Endothelial cell of umbilical vein (primary cell): Measurements from ENCODE around the gene PSMB7. TPM values are rescaled to one million over a fixed set of nuclear protein-coding genes. Genes with fewer than 3 reads are reported as not detected.

ENCODE experiments used
- BruUV-seq: library from RNA; stranded (reverse); fragments of 400-500 nt; replicated peaks from 2 replicates; lab custom pipeline; 2021; lab: Mats Ljungman, UMichigan
- CTCF ChIA-PET: fragments of 300-600, 350-600 bp; sonication (Branson Sonifier 250); formaldehyde crosslinking; loops from one replicate; lab custom pipeline; 2021; ENCODE audit warnings: antibody characterized with exemption, inconsistent platforms; lab: Charles Lee
- POLR2A ChIA-PET: fragments of 300-600, 350-600 bp; sonication (Branson Sonifier 250); formaldehyde crosslinking; loops from one replicate; lab custom pipeline; 2021; ENCODE audit warnings: antibody characterized with exemption, inconsistent platforms; lab: Charles Lee
- DNase-seq: peaks from one replicate; pipeline ENCODE4 v3.0.0-alpha.2; 2011; ENCODE audit warnings: low read depth, low spot score
- FAIRE-seq: peaks from 2 replicates; lab custom pipeline; 2011; peaks lifted over from hg19 to GRCh38; lab: Jason Lieb, UNC
- H2AFZ ChIP-seq: 2 replicates; pipeline ENCODE4 v1.6.0; 2012; ENCODE audit warnings: low read depth, low read length, control low read depth, inconsistent platforms
- H3K27ac ChIP-seq: 2 replicates; pipeline ENCODE4 v1.5.1; 2011; ENCODE audit warnings: low read depth, mild to moderate bottlenecking, control low read depth, low read length, moderate library complexity; ENCODE audit not compliant: insufficient read depth
- H3K27me3 ChIP-seq, 2 experiments: 2 replicates each; pipeline versions ENCODE4 v1.6.0 to v1.6.1; 2011; ENCODE audit warnings: low read length in 2 of 2, mixed read lengths in 1 of 2; ENCODE audit not compliant: control insufficient read depth in 2 of 2, insufficient read depth in 2 of 2
- H3K36me3 ChIP-seq, 2 experiments: 2 replicates in 1 of 2; 3 replicates in 1 of 2; pipeline ENCODE4 v1.5.1; 2011; ENCODE audit warnings: low read length in 2 of 2, mild to moderate bottlenecking in 1 of 2, moderate library complexity in 1 of 2; ENCODE audit not compliant: control insufficient read depth in 2 of 2, insufficient read depth in 2 of 2; ENCODE audit errors: extremely low read depth in 1 of 2
- H3K4me1 ChIP-seq: 3 replicates; pipeline ENCODE4 v1.5.1; 2011; ENCODE audit warnings: mild to moderate bottlenecking, low read length; ENCODE audit not compliant: control insufficient read depth, insufficient read depth; ENCODE audit errors: extremely low read depth
- H3K4me2 ChIP-seq: 2 replicates; pipeline ENCODE4 v1.6.1; 2011; ENCODE audit warnings: low read length, control low read depth, mixed read lengths; ENCODE audit not compliant: insufficient read depth
- H3K4me3 ChIP-seq, 3 experiments: fragments of 200-600 bp in 1 of 3; sonication (generic), shearing (Covaris generic) in 1 of 3; replicated peaks in 1 of 3; 2 replicates each; pipeline ENCODE4 v1.5.1; 2011 to 2016; ENCODE audit warnings: control low read depth in 3 of 3, low read length in 3 of 3, mild to moderate bottlenecking in 2 of 3, inconsistent platforms in 1 of 3, low read depth in 1 of 3, moderate library complexity in 1 of 3; ENCODE audit not compliant: insufficient read depth in 1 of 3
- H3K79me2 ChIP-seq: 2 replicates; pipeline ENCODE4 v1.6.0; 2012; ENCODE audit warnings: low read length, inconsistent platforms; ENCODE audit not compliant: control insufficient read depth, insufficient read depth
- H3K9ac ChIP-seq: replicated peaks from 2 replicates; pipeline ENCODE3; 2011; ENCODE audit warnings: low read length, control low read depth; ENCODE audit not compliant: insufficient read depth; ENCODE audit errors: extremely low read depth
- H3K9me1 ChIP-seq: replicated peaks from 3 replicates; pipeline ENCODE4 v1.6.0; 2011; ENCODE audit warnings: mild to moderate bottlenecking, low read length; ENCODE audit not compliant: control insufficient read depth, insufficient read depth; ENCODE audit errors: extremely low read depth
- H3K9me3 ChIP-seq: replicated peaks from 2 replicates; pipeline ENCODE4 v1.5.1; 2012; ENCODE audit warnings: low read length, inconsistent platforms; ENCODE audit not compliant: control insufficient read depth, insufficient read depth
- H4K20me1 ChIP-seq: replicated peaks from 2 replicates; pipeline ENCODE3; 2011; ENCODE audit warnings: mild to moderate bottlenecking, low read length; ENCODE audit not compliant: control insufficient read depth, insufficient read depth; ENCODE audit errors: extremely low read depth
- CTCF ChIP-seq, 2 donors: IDR thresholded peaks; 1 replicate in 1 of 2; 2 replicates in 1 of 2; pipeline ENCODE4 v1.5.1; 2011; ENCODE audit warnings: low read length in 2 of 2, mild to moderate bottlenecking in 2 of 2, moderate library complexity in 2 of 2, control low read depth in 1 of 2, inconsistent platforms in 1 of 2, low read depth in 1 of 2; ENCODE audit not compliant: insufficient read depth in 1 of 2; ENCODE audit errors: extremely low read depth in 1 of 2
- EZH2 ChIP-seq: IDR thresholded peaks from 2 replicates; pipeline ENCODE4 v1.6.1; 2012; ENCODE audit warnings: borderline replicate concordance, low read depth, mild to moderate bottlenecking, moderate library complexity, low read length, inconsistent platforms; ENCODE audit not compliant: severe bottlenecking
- FOS ChIP-seq: IDR thresholded peaks from 2 replicates; pipeline ENCODE4 v1.6.1; 2011; ENCODE audit warnings: mild to moderate bottlenecking, low read length, moderate library complexity, borderline replicate concordance; ENCODE audit not compliant: insufficient read depth
- GATA2 ChIP-seq: IDR thresholded peaks from 2 replicates; pipeline ENCODE4 v1.7.0; 2011; ENCODE audit warnings: low read depth, mild to moderate bottlenecking, moderate library complexity, mixed read lengths, low read length; ENCODE audit not compliant: insufficient read length, insufficient read depth
- JUN ChIP-seq: IDR thresholded peaks from 2 replicates; pipeline ENCODE4 v1.6.1; 2011; ENCODE audit warnings: borderline replicate concordance, low read depth; ENCODE audit not compliant: insufficient read length, insufficient read depth
- MYC ChIP-seq: IDR thresholded peaks from one replicate; pipeline ENCODE4 v1.6.1; 2011; ENCODE audit warnings: mild to moderate bottlenecking, low read depth, low read length
- POLR2A ChIP-seq: IDR thresholded peaks from 2 replicates; pipeline ENCODE4 v1.6.1; 2012; ENCODE audit warnings: low read depth, mild to moderate bottlenecking, control low read depth, low read length
- POLR2AphosphoS5 ChIP-seq: IDR thresholded peaks from 2 replicates; pipeline ENCODE4 v1.6.1; 2012; ENCODE audit warnings: low read depth, mild to moderate bottlenecking, control low read depth, low read length, moderate library complexity; ENCODE audit not compliant: insufficient read depth
- dilution Hi-C: fragments of 300-500 bp; cut with MboI; formaldehyde crosslinking; loops from one replicate; pipeline ENCODE4 v1.15.0; 2019; ENCODE audit warnings: low sequenced_read_pairs; ENCODE audit not compliant: extremely low pct_ligation_motif_present
- intact Hi-C: fragments of 100-400 bp; cut with micrococcal nuclease; formaldehyde crosslinking; loops from one replicate; pipeline ENCODE4 v1.10.0; 2022
- polyA plus RNA-seq, 4 experiments: library from polyadenylated mRNA; depleted of rRNA in 3 of 4; stranded (reverse) in 3 of 4; unstranded in 1 of 4; fragments of >200 nt; gene quantifications; 2 replicates each; pipeline versions ENCODE4 v1.2.1 to v1.2.3, GENCODE V29; 2011 to 2012; ENCODE audit warnings: missing spikeins in 1 of 4
- total RNA-seq: library from RNA; stranded (reverse); gene quantifications from 2 replicates; pipeline ENCODE4 v1.2.3, GENCODE V29; 2021
- TF ChIP-seq, protein P1 (sequence below): IDR thresholded peaks from 2 replicates; pipeline ENCODE4 v1.6.1; 2011; ENCODE audit not compliant: insufficient read depth, insufficient read length

The PSMB7 gene
- total and polyA plus RNA-seq, 2 donors (not counting 3 experiments of a cell fraction or from before 2014, with no cell fraction given): 227 to 366 TPM

DNA sequence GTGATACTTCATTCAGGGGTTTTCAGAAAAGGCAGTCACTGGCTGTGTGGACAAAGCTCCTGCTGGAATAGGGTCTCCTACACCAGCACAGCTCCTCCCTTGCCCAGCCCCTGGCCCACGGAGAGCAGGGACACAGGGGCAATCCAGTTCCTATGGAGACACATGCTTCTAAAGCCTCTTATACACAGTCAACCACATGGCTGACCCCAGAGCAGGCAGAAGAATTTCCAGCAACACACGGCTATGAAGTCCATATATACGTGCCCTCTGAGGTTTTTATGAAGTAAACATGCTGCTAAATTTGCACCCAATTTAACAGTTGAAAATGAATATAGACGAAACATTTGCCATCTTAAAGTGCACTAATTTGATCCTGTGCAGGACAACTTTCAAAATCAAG, 19.4 kb downstream of the PSMB7 start:
- H3K4me1 ChIP-seq: peaks cover 26% of the 10 kb centered on the region
- H2AFZ ChIP-seq: no peak overlapping the region
- H3K4me2 ChIP-seq: no peak overlapping the region
- no peaks in the 10 kb centered on the region for H3K27me3 ChIP-seq
- H3K9ac ChIP-seq: no peak overlapping the region
- no peak for TF ChIP-seq GATA2
- TF ChIP-seq, protein P1, sequence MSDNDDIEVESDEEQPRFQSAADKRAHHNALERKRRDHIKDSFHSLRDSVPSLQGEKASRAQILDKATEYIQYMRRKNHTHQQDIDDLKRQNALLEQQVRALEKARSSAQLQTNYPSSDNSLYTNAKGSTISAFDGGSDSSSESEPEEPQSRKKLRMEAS: no peak
- TF ChIP-seq POLR2A: no peak
- no peak for TF ChIP-seq CTCF (IDR thresholded peaks at IDR 0.05; ENCODE audit: extremely low read depth in 1 of 2, insufficient read depth in 1 of 2, low read depth in 1 of 2, low read length in 2 of 2)
- no peak for TF ChIP-seq POLR2AphosphoS5
- no peak for TF ChIP-seq MYC
- no peak for TF ChIP-seq FOS
- no peak for TF ChIP-seq JUN
- TF ChIP-seq EZH2: no peak
- H3K9me1 ChIP-seq: no peaks in the 10 kb centered on the region
- H3K36me3 ChIP-seq: peaks cover 8% of the 10 kb centered on the region in 2 experiments
- peaks cover 83% of the 10 kb centered on the region for H3K79me2 ChIP-seq
- no peak for DNase-seq
- no TSS peak for BruUV-seq
- intact Hi-C loops (no loop called here), dilution Hi-C loops (no loop called here)
- H3K9me3 ChIP-seq: no peaks in the 10 kb centered on the region
- ChIA-PET POLR2A (no interaction called here), CTCF (interaction anchor here (1.5 to 6.4 kb wide), 4 partner anchors 14 to 269 kb away, joined by 3 to 62 read pairs (median 12); no protein-coding TSS in a partner anchor)
- H3K4me3 ChIP-seq: no peak overlapping the region
- H4K20me1 ChIP-seq: peaks cover 5% of the 10 kb centered on the region
- no peak for FAIRE-seq
- no peak overlapping the region for H3K27ac ChIP-seq
